GM21515 (cell line): ENCODE results near the gene EYS.
"Not testable (repeated sequence)": the region's sequence is repeated elsewhere in the genome, so short reads cannot be mapped to it uniquely, and the experiment has no call there.

Experiments used
- ATAC-seq: cut with Tn5 transposase; IDR thresholded peaks from one replicate; pipeline ENCODE4 v1.9.1; 2021; ENCODE audit not compliant: unreplicated experiment

EYS gene

DNA sequence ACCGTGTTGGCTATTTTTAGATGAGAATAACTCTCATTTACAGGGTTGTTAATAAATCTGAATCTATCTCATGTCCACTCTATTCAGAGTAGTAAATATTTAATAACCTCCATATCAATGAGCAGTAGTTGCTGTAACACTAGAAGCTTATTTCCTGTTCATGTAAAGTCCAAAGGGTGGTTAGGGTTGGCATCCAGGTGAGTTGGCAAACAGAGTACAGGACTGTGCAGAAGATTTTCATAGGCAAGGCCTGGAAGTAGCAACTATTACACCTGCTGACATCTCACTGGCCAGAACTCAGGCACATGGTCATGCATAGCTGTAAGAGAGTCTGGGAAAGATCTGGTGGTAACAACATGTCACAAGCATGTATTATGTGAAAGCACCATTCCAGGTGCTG, 1923.9 kb downstream of the EYS start:
- ATAC-seq = no peak

- no peak for ATAC-seq
Measured at GRCh38 chr6:63774961-63775360, 1932.1 kb downstream of the EYS start.

- ATAC-seq = no peak
Measured at GRCh38 chr6:63773200-63773599, 1933.8 kb downstream of the EYS start.

- no peak for ATAC-seq
Measured at GRCh38 chr6:63765828-63766227, 1941.2 kb downstream of the EYS start.

DNA sequence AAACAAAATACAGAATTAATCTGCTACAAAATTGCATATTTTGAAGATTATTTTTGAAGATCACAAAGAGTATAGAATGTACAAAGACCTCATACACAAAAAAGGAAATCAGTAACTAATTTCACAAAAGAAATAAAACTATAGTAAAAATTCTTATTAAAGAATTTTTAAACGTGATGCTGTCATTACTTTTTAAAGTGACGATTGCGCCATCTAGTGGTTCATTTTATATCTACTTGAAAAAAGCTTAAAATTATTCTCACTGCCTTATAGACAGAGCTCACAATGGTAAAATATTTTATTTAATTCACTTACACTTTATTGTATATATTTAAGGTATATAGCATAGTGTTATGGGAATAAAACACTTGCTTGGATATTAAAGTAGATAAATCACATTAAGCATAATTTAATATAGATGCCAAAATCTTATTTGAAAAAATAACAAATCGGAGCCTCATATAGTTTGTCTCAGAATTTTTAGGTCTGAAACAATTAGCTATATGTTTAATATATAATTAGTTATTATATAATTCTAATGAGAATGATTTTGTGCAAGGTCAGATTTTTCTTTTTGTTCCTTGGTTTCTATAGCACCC, 1942.6 kb downstream of the EYS start:
- no peak for ATAC-seq

- no peak for ATAC-seq
Measured at GRCh38 chr6:63760199-63760598, 1946.8 kb downstream of the EYS start.

GRCh38 chr6:63759605-63760105, 1947.4 kb downstream of the EYS start:
- no peak for ATAC-seq

DNA sequence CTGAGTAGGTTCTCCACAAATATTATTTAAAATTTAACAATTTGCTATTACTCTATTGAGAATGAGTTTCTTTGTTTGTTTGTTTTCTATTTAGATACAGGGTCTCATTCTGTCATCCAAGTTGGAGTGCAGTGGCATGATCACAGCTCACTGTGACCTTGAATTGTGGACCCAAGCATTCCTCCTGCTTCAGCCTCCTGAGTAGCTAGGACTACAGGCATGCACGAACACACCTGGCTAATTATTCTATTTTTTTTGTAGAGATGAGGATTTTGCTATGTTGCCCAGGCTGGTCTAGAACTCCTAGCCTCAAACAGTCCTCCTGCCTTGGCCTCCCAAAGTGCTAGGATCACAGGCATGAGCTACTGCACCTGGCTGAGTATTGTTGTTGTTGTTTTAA, 1949.2 kb downstream of the EYS start:
- no peak for ATAC-seq

DNA sequence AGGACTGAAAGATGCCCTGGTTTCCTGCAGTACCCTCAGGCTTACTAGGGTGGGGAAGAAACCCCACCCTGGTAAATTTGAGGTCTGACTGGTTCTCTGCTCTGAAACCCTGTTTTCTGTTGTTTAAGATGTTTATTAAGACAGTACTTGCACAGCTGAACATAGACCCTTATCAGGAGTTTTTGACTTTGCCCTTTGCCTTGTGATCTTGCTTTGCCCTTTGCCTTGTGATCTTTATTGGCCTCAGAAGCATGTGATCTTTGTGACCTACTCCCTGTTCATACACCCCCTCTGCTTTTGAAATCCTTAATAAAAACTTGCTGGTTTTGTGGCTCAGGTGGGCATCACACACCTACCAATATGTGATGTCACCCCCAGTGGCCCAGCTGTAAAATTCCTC, 1949.8 kb downstream of the EYS start:
- ATAC-seq = not testable (repeated sequence)

GRCh38 chr6:63750400-63750799, 1956.6 kb downstream of the EYS start:
- ATAC-seq = no peak

DNA sequence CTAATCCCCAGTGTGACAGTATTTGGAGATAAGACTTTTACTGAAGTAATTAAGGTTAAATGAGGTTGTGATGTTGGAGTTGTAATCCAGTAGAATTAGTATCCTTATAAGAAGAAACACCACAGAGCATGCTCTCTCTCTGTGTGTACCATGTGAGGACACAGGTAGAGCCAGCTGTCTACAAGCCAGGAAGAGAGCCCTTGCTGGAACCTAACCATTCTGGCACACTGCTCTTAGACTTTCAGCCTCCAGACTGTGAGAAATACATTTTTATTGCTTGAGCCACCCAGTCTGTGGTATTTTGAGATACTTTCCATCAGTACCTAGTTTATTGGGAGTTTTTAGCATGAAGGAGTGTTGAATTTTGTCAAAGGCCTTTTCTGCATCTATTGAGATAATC, 1961.2 kb downstream of the EYS start:
- no peak for ATAC-seq

- no peak for ATAC-seq
Measured at GRCh38 chr6:63744810-63745209, 1962.2 kb downstream of the EYS start.

DNA sequence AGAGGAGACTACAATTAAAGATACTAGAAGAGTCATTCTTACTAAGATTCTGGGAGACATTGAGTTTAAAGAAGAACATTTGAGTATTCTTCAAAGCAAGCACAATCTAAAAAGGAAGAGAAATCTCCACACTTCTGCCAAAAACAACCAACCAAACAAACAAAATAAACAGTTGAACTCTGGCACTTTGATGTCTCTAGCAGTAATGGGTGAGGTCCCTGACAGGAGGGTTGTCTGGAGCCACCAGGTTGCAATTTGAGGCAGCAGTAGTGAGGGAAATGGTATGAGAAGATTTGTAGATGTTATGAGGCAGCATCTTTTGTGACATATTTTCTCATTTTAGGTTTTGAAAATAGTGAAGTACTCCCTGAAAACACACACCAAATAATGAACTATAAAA, 1963.3 kb downstream of the EYS start:
- ATAC-seq = no peak

DNA sequence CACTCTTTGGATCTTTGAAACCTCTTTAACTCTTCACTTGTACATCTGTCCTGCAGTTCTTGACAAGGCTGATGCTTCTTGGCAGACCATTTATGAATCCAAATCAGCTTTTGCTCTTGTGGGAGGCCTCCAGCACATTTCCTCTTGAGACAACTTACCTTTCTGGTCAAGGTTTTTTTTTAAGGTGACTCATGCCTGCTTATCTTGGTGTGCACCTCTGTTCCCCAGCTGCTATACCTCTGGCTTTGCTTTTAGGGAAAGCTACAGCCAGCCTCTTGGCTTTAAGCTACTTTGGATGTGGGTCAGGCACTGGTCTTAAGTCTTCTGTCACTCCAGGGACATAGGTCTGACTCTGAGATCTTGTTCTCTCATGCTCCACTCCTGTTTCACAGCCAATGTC, 1965.0 kb downstream of the EYS start:
- ATAC-seq = no peak

DNA sequence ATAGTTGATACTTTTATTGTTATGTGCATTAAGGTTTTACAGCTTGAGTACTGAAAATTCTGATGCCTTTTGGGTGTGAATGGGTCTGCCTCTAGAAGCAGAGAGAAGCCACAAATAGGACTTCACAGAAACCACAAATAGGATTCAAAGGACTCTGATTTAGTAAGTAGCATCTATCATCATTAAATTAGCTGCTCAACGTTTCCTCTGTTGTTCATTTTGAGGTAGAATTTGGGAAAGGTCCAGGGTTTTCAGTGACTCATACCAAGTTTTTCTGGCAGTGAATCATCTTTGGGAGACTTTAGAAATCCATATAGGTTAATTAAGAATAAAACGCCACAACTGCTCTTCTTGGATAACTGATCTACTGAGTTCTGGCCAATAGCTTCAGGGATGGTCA, 1966.3 kb downstream of the EYS start:
- no peak for ATAC-seq

DNA sequence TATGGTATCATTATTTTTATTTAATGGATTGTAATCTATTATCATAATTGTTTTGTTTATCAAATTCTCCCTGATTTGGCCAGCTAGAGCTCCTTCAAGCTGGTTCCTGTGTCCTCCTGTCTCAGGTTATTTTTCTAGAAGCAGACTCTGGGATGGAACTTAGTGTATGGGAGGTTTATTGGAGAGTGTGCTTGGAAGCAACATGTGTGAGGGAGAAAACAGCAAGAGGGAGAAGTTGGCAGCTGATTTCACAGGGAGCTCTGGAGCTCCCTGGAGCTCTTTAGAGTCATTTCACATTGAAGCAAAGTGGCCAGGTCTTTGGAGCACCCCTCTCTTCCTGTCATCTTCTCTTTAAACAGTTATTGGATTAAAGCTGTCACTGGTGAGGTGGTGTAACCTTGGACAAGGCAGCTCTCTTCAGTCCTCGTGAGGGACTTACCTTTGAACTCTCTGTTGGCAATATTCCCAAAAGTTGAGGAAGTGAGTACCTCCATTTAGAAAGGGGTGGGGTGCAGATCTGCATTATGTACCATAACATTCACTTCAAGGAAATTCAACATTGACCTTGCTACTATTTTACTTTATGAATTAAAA, 1967.8 kb downstream of the EYS start:
- no peak for ATAC-seq

- not testable (repeated sequence) for ATAC-seq
Measured at GRCh38 chr6:63738190-63738589, 1968.8 kb downstream of the EYS start.

GRCh38 chr6:63734923-63735322, 1972.1 kb downstream of the EYS start:
- no peak for ATAC-seq

GRCh38 chr6:63732336-63732735, 1974.7 kb downstream of the EYS start:
- no peak for ATAC-seq

DNA sequence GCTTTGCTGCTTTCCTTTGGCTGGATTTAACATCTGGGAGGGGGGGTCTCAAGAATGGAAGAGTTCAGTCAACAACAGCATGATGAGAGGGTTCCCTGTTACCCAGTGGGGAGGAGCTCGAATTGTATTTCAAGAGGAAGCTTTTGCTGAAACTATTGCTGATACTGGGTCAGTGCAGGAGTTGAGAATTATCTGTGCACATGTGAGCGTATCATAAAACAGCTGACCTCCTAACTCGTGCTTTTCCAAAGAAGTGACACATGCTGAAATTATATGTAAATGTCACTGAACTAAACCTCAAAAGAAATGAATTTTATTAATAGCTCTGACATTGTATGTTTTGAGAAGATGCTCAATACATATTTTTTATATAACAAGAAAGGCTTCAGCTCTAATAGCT, 1975.1 kb downstream of the EYS start:
- ATAC-seq = no peak

- ATAC-seq = no peak
Measured at GRCh38 chr6:63730311-63730710, 1976.7 kb downstream of the EYS start.

DNA sequence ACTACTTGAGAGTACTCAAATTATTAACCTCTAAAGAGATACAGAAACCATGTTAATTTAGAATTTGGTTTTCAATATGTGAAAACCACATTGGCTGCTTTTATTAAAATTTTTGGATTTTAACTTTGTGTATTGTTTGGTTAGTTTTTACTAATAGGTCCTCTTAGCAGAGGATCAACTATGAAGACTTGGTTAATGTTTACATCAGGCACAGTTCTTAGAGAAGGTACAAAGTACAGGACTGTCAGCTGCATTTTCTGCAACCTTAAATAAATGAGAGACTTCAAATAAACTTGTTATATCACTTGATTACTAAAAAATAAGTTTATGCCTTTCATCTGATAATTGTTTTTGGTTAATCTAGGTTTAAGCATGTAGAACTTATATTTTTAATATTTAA, 1982.3 kb downstream of the EYS start:
- no peak for ATAC-seq

DNA sequence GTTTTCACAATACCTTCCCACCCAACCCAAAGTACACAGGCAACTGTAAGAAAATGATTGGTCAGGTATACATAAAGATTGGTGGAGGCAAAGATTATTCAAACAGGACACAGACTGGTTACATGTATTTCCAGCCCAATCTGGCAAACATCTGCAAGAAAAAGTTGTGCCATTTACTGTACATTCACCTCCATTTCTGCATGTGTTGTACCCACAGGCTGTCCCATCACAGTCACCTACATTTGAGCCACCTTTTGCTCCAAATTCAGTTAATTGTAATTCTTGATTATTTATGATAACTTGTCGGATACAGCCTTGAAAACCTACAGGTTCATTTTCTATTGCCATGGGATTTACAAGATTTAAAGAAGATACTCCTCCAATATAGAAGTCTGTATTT, 1985.8 kb downstream of the EYS start:
- ATAC-seq = no peak
